Stimulated activated memory B cell treated with anti-CD40 and anti-IgM and Interleukin-4, amounts not matched to agents 10 μg/mL and 1 μg/mL and 100 μg/mL, for 72 hours (primary cell): Measurements from ENCODE around the gene XPOT.
A peak's percentile ranks its signal among the peaks of the same experiment; 100 is the strongest.

Experiments used
- ATAC-seq: fragments of 150-1000 bp; cut with Tn5 transposase; 2 replicates; pipeline ENCODE4 v1.10.0; 2021
- H3K27ac Mint-ChIP-seq: one replicate; pipeline ENCODE4 v1.8.0; 2022; ENCODE audit warnings: mild to moderate bottlenecking, mixed read lengths
- H3K27me3 Mint-ChIP-seq: one replicate; pipeline ENCODE4 v1.8.0; 2022; ENCODE audit warnings: mixed read lengths
- H3K36me3 Mint-ChIP-seq: one replicate; pipeline ENCODE4 v1.8.0; 2022; ENCODE audit warnings: mixed read lengths
- H3K4me1 Mint-ChIP-seq: one replicate; pipeline ENCODE4 v1.8.0; 2022; ENCODE audit warnings: mixed read lengths
- H3K4me3 Mint-ChIP-seq: one replicate; pipeline ENCODE4 v1.8.0; 2022; ENCODE audit warnings: mild to moderate bottlenecking, moderate library complexity, mixed read lengths
- H3K9me3 Mint-ChIP-seq: one replicate; pipeline ENCODE4 v1.8.0; 2022; ENCODE audit warnings: mixed read lengths

The XPOT gene

GRCh38 chr12:64404470-64405256, 471 bp downstream of the XPOT start:
- ATAC-seq: peak; percentile 63
- Mint-ChIP-seq H3K9me3 (no peaks in the 10 kb centered on the region), H3K27me3 (no peaks in the 10 kb centered on the region), H3K4me1 (peaks cover 19% of the 10 kb centered on the region), H3K27ac (peak overlapping the region; percentile 99), H3K36me3 (no peaks in the 10 kb centered on the region), H3K4me3 (peak overlapping the region; percentile 100)

- Mint-ChIP-seq H3K4me3 (no peak overlapping the region), H3K27ac (no peak overlapping the region), H3K36me3 (peaks cover 11% of the 10 kb centered on the region), H3K4me1 (peaks cover 19% of the 10 kb centered on the region), H3K9me3 (no peaks in the 10 kb centered on the region), H3K27me3 (no peaks in the 10 kb centered on the region)
- no peak for ATAC-seq
Measured at GRCh38 chr12:64407342-64408223, 3.4 kb downstream of the XPOT start.

- H3K27ac Mint-ChIP-seq: no peak overlapping the region
- no peak overlapping the region for H3K4me3 Mint-ChIP-seq
- H3K4me1 Mint-ChIP-seq: peaks cover 11% of the 10 kb centered on the region
- H3K9me3 Mint-ChIP-seq: no peaks in the 10 kb centered on the region
- H3K27me3 Mint-ChIP-seq: no peaks in the 10 kb centered on the region
- peaks cover 28% of the 10 kb centered on the region for H3K36me3 Mint-ChIP-seq
- no peak for ATAC-seq
Measured at GRCh38 chr12:64411427-64411826, 7.2 kb downstream of the XPOT start.

DNA sequence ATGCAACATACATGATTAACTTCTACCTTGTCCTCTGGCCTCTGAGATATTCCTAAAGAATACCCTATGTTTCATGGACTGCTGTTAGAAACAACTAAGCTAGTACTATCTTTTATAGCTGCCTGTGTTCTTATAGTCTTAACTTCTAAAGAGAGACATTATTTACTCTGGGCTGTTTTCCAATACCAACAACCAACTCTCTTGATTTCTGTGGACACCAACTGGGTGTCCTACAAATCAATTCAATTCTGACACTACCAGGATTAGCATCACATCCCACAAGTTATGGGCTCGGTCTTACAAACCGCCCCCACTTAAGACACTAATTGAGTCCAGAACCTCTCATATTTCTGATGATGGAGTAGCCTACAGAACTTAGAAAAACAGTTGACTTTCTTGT, 8.3 kb downstream of the XPOT start:
- H3K36me3 Mint-ChIP-seq: peaks cover 36% of the 10 kb centered on the region
- no peak overlapping the region for H3K27ac Mint-ChIP-seq
- peaks cover 2% of the 10 kb centered on the region for H3K4me1 Mint-ChIP-seq
- no peak overlapping the region for H3K4me3 Mint-ChIP-seq
- no peak for ATAC-seq
- H3K9me3 Mint-ChIP-seq: no peaks in the 10 kb centered on the region
- H3K27me3 Mint-ChIP-seq: no peaks in the 10 kb centered on the region

GRCh38 chr12:64413884-64414283, 9.7 kb downstream of the XPOT start:
- Mint-ChIP-seq H3K9me3 (no peaks in the 10 kb centered on the region), H3K27ac (no peak overlapping the region), H3K4me1 (no peaks in the 10 kb centered on the region), H3K4me3 (no peak overlapping the region), H3K27me3 (no peaks in the 10 kb centered on the region), H3K36me3 (peaks cover 39% of the 10 kb centered on the region)
- ATAC-seq: no peak

DNA sequence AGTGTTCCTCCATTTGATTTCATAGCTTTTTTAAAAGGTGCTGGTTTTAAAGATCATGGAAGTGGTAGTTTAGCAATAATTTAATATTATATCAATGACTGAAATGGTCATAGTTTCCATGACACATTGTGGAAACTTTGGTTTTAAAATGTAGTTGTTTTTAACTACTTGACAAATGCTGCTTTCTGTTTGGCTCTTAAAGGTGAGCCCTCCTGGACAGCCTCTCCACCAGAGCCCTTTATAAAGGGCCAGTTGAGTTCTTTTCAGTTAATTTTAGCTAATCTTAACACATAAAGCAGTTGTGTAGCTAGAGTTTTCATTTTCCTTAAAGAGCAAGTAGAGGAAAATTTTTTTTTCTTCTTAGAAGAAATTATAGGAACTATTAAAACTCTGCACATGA, 14.0 kb downstream of the XPOT start:
- H3K9me3 Mint-ChIP-seq: no peaks in the 10 kb centered on the region
- H3K4me1 Mint-ChIP-seq: no peaks in the 10 kb centered on the region
- no peak for ATAC-seq
- H3K27ac Mint-ChIP-seq: no peak overlapping the region
- no peak overlapping the region for H3K4me3 Mint-ChIP-seq
- H3K36me3 Mint-ChIP-seq: peaks cover 46% of the 10 kb centered on the region
- H3K27me3 Mint-ChIP-seq: no peaks in the 10 kb centered on the region

DNA sequence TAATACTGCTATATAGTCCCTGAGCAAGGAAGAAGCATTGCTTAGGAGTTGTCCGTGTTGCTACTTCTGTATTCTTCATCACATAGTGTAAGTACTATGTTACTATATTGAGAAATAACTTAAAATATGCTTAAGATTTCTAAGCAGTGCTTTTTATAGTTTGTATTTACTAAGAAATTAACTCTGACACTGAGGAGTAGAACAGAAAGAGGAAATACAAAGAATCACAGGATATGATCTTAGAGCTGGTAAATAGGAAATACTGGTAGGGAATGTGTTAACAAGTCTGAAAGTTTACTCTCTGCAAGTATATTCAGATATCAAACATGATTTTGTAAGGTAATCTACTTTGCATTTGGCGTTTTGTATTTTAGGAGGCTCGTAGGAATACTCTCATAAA, 15.5 kb downstream of the XPOT start:
- Mint-ChIP-seq H3K27ac (no peak overlapping the region), H3K36me3 (peaks cover 50% of the 10 kb centered on the region), H3K9me3 (no peaks in the 10 kb centered on the region), H3K27me3 (no peaks in the 10 kb centered on the region), H3K4me3 (no peak overlapping the region), H3K4me1 (no peaks in the 10 kb centered on the region)
- ATAC-seq: no peak

DNA sequence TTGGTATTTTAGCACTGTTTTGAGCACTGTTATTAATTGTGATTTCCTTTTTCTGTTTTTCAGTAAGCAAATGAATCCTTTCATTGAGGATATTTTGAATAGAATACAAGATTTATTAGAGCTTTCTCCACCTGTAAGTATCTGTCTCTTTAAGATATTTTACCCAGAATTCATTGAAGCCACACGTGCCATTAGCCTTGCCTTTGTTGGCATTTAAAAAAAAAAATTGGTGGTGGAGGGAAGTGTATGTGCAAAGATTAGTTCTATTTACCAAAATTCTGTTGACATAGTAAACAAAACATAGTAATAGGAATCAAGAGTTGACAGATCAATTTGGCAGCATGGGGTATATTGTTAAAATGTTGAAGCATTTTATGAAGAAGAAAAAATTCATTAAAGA, 23.8 kb downstream of the XPOT start:
- ATAC-seq: no peak
- Mint-ChIP-seq H3K27ac (no peak overlapping the region), H3K9me3 (no peaks in the 10 kb centered on the region), H3K27me3 (no peaks in the 10 kb centered on the region), H3K4me3 (no peak overlapping the region), H3K36me3 (peaks cover 71% of the 10 kb centered on the region), H3K4me1 (no peaks in the 10 kb centered on the region)

GRCh38 chr12:64428956-64429355, 24.8 kb downstream of the XPOT start:
- no peak for ATAC-seq
- H3K27ac Mint-ChIP-seq: no peak overlapping the region
- no peaks in the 10 kb centered on the region for H3K9me3 Mint-ChIP-seq
- H3K36me3 Mint-ChIP-seq: peaks cover 70% of the 10 kb centered on the region
- no peak overlapping the region for H3K4me3 Mint-ChIP-seq
- H3K27me3 Mint-ChIP-seq: no peaks in the 10 kb centered on the region
- no peaks in the 10 kb centered on the region for H3K4me1 Mint-ChIP-seq

DNA sequence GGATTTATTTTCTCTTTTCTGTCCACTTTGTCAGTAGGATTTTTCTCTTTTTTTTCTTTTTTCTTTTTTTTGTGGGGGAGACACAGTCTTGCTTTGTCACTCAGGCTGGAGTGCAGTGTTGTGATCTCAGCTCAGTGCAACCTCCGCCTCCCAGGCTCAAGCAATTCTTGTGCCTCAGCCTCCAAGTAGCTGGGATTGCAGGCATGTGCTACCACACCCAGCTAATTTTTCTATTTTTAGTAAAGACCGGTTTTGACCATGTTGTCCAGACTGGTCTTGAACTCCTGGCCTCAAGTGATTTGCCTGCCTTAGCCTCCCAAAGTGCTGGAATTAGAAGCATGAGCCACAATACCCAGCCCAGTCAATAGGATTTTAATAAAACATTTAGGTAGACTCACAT, 26.7 kb downstream of the XPOT start:
- Mint-ChIP-seq H3K36me3 (peaks cover 76% of the 10 kb centered on the region), H3K4me3 (no peak overlapping the region), H3K27me3 (no peaks in the 10 kb centered on the region), H3K27ac (no peak overlapping the region), H3K9me3 (no peaks in the 10 kb centered on the region), H3K4me1 (no peaks in the 10 kb centered on the region)
- ATAC-seq: no peak

GRCh38 chr12:64431791-64432190, 27.6 kb downstream of the XPOT start:
- no peaks in the 10 kb centered on the region for H3K27me3 Mint-ChIP-seq
- H3K4me3 Mint-ChIP-seq: no peak overlapping the region
- no peaks in the 10 kb centered on the region for H3K9me3 Mint-ChIP-seq
- H3K27ac Mint-ChIP-seq: no peak overlapping the region
- H3K36me3 Mint-ChIP-seq: peaks cover 77% of the 10 kb centered on the region
- ATAC-seq: no peak
- no peaks in the 10 kb centered on the region for H3K4me1 Mint-ChIP-seq

DNA sequence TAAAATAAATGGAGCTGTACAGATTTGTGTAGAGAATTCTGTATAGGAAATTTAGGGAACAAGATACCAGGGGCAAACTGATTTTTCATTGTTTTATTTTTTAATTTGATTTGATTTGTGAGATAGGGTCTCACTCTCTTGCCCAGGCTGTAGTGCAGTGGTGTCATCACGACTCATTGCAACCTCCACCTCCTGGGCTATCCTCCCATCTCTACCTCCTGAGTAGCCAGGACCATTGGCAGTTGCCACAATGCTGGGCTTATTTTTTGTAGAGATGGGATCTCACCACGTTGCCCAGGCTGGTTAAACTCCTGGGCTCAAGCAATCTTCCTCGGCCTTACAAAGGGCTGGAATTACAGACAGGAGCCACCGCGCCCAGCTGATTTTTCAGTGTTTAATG, 29.7 kb downstream of the XPOT start:
- Mint-ChIP-seq H3K27ac (no peak overlapping the region), H3K9me3 (no peaks in the 10 kb centered on the region), H3K36me3 (peaks cover 80% of the 10 kb centered on the region), H3K4me1 (peaks cover 11% of the 10 kb centered on the region), H3K27me3 (no peaks in the 10 kb centered on the region), H3K4me3 (no peak overlapping the region)
- ATAC-seq: no peak

DNA sequence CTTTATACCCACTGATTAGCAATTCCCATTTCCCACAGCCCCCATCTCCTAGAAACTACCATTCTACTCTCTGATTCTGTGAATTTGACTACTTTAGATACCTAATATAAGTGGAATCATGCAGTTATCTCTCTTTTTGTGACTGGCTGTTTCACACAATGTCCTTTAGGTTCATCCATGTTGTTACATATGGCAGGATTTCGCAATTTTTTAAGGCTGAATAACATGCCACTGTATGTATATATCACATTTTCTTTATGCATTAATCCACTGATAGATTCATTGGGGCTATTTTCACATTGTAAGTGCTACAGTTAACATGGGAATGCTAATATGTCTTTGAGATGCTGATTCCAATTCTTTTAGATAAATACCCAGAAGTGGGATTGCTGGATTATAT, 35.9 kb downstream of the XPOT start:
- Mint-ChIP-seq H3K27ac (no peak overlapping the region), H3K4me3 (no peak overlapping the region), H3K27me3 (no peaks in the 10 kb centered on the region)

DNA sequence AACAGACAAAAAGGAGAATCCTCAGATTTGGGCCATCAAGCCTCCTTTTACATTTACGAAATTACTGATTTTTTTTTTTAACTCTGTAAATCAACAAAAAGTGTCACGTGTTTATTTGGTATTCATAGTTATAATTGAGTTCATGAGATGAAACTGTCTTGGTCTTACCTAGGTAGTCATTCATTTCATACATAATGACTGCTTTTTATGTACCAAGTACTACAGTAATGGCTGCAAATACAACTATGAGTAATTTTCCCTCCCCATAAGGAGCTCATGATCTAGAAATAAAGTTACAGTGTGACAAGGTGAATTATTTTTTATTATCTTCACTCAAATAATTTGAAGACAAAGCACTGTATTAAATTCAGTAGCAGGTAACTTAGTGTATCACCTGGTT, 41.3 kb downstream of the XPOT start:
- Mint-ChIP-seq H3K4me1 (peaks cover 5% of the 10 kb centered on the region), H3K4me3 (no peak overlapping the region), H3K27ac (no peak overlapping the region), H3K36me3 (peaks cover 47% of the 10 kb centered on the region), H3K27me3 (no peaks in the 10 kb centered on the region), H3K9me3 (no peaks in the 10 kb centered on the region)
- ATAC-seq: no peak

More for the DNA sequence above, 35.9 kb downstream of the XPOT start:
- no peaks in the 10 kb centered on the region for H3K9me3 Mint-ChIP-seq
- ATAC-seq: no peak
- H3K4me1 Mint-ChIP-seq: peaks cover 11% of the 10 kb centered on the region
- peaks cover 64% of the 10 kb centered on the region for H3K36me3 Mint-ChIP-seq

GRCh38 chr12:64446295-64446694, 42.1 kb downstream of the XPOT start:
- Mint-ChIP-seq H3K27me3 (no peaks in the 10 kb centered on the region), H3K4me1 (peaks cover 13% of the 10 kb centered on the region), H3K9me3 (no peaks in the 10 kb centered on the region), H3K4me3 (no peak overlapping the region), H3K36me3 (peaks cover 42% of the 10 kb centered on the region), H3K27ac (peak overlapping the region; percentile 3)
- ATAC-seq: no peak
